SK-N-DZ (cell line): ENCODE measurements around the gene SPRYD3.
"Not testable (repeated sequence)": the region's sequence is repeated elsewhere in the genome, so short reads cannot be mapped to it uniquely, and the experiment has no call there.

ENCODE experiments used
- DNase-seq: peaks from one replicate; pipeline ENCODE4 v3.0.0-alpha.2; 2015; ENCODE audit warnings: low spot score
- small RNA-seq, 2 experiments: library from RNA; depleted of rRNA; stranded (forward); fragments of <200 nt; gene quantifications; one replicate each; pipeline ENCODE3, GENCODE V24; 2014

Gene SPRYD3

DNA sequence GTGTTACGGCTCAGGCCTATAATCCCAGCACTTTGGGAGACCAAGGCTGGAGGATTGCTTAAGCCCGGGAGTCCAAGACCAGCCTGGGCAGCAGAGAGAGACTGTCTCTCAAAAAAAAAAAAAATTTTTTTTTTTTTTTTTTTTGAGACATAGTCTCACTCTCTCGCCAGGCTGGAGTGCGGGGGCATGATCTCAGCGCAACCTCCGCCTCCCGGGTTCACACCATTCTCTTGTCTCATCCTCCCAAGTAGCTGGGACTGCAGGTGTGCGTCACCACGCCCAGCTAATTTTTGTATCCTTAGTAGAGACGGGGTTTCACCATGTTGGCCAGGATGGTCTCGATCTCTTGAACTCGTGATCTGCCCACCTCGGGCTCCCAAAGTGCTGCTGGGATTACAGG is 52.2 kb downstream of the SPRYD3 start:
- DNase-seq = not testable (repeated sequence)

DNA sequence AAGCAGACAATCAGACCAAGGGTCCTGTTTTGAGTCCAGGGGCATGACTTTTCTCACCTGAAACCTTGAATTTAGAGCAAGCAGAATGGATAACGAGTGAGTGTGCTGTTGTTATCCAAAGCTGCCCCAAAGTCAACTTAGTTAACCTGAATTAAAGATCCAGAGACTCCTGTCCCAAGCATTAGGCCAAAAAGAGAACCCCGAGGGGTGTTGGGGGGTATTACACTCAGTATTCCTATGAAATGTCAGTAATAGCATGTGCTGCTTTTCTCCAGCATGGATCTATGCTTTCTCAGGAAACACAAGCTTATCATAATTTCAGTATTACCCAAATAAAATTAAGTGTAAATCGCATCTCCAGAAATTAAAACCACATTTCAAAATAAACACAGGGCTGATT is 53.9 kb downstream of the SPRYD3 start:
- DNase-seq = no peak

DNA sequence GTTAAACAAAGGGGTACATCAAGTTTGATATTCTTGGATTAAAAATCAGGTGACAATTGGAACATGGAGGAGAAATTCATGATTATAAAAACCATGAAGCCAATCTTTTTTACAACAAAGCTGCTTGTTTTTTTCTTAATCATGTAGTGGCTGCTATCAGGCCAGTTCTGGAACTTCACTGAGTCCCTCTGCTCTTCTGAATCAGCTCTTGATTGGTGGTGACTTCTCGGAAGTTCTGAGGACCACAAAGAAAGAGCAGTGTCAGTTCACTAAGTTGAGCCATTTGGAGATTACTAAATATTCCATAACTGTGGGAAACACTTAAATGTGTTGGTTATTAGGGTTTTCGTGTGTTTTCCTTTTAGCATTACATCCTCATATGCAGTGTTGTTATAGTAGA is 64.5 kb downstream of the SPRYD3 start:
- DNase-seq = no peak

Small RNA genes lying within 50 kb of the gene (small RNA-seq; reads per million reads assigned to genes)
- gene MIR6757 = 0 reads per million in 2 experiments
